Endothelial cell of umbilical vein (primary cell): ENCODE measurements around the gene RAB20. TPM values are rescaled to one million over a fixed set of nuclear protein-coding genes. Genes with fewer than 3 reads are reported as not detected.

Source experiments
- BruUV-seq: library from RNA; stranded (reverse); fragments of 400-500 nt; replicated peaks from 2 replicates; lab custom pipeline; 2021; lab: Mats Ljungman, UMichigan
- CTCF ChIA-PET: fragments of 300-600, 350-600 bp; sonication (Branson Sonifier 250); formaldehyde crosslinking; loops from one replicate; lab custom pipeline; 2021; ENCODE audit warnings: antibody characterized with exemption, inconsistent platforms; lab: Charles Lee
- POLR2A ChIA-PET: fragments of 300-600, 350-600 bp; sonication (Branson Sonifier 250); formaldehyde crosslinking; loops from one replicate; lab custom pipeline; 2021; ENCODE audit warnings: antibody characterized with exemption, inconsistent platforms; lab: Charles Lee
- DNase-seq: peaks from one replicate; pipeline ENCODE4 v3.0.0-alpha.2; 2011; ENCODE audit warnings: low read depth, low spot score
- FAIRE-seq: peaks from 2 replicates; lab custom pipeline; 2011; peaks lifted over from hg19 to GRCh38; lab: Jason Lieb, UNC
- H2AFZ ChIP-seq: 2 replicates; pipeline ENCODE4 v1.6.0; 2012; ENCODE audit warnings: low read depth, low read length, control low read depth, inconsistent platforms
- H3K27ac ChIP-seq: 2 replicates; pipeline ENCODE4 v1.5.1; 2011; ENCODE audit warnings: low read depth, mild to moderate bottlenecking, control low read depth, low read length, moderate library complexity; ENCODE audit not compliant: insufficient read depth
- H3K27me3 ChIP-seq, 2 experiments: 2 replicates each; pipeline versions ENCODE4 v1.6.0 to v1.6.1; 2011; ENCODE audit warnings: low read length in 2 of 2, mixed read lengths in 1 of 2; ENCODE audit not compliant: control insufficient read depth in 2 of 2, insufficient read depth in 2 of 2
- H3K36me3 ChIP-seq, 2 experiments: 2 replicates in 1 of 2; 3 replicates in 1 of 2; pipeline ENCODE4 v1.5.1; 2011; ENCODE audit warnings: low read length in 2 of 2, mild to moderate bottlenecking in 1 of 2, moderate library complexity in 1 of 2; ENCODE audit not compliant: control insufficient read depth in 2 of 2, insufficient read depth in 2 of 2; ENCODE audit errors: extremely low read depth in 1 of 2
- H3K4me1 ChIP-seq: 3 replicates; pipeline ENCODE4 v1.5.1; 2011; ENCODE audit warnings: mild to moderate bottlenecking, low read length; ENCODE audit not compliant: control insufficient read depth, insufficient read depth; ENCODE audit errors: extremely low read depth
- H3K4me2 ChIP-seq: 2 replicates; pipeline ENCODE4 v1.6.1; 2011; ENCODE audit warnings: low read length, control low read depth, mixed read lengths; ENCODE audit not compliant: insufficient read depth
- H3K4me3 ChIP-seq, 3 experiments: fragments of 200-600 bp in 1 of 3; sonication (generic), shearing (Covaris generic) in 1 of 3; replicated peaks in 1 of 3; 2 replicates each; pipeline ENCODE4 v1.5.1; 2011 to 2016; ENCODE audit warnings: control low read depth in 3 of 3, low read length in 3 of 3, mild to moderate bottlenecking in 2 of 3, inconsistent platforms in 1 of 3, low read depth in 1 of 3, moderate library complexity in 1 of 3; ENCODE audit not compliant: insufficient read depth in 1 of 3
- H3K79me2 ChIP-seq: 2 replicates; pipeline ENCODE4 v1.6.0; 2012; ENCODE audit warnings: low read length, inconsistent platforms; ENCODE audit not compliant: control insufficient read depth, insufficient read depth
- H3K9ac ChIP-seq: replicated peaks from 2 replicates; pipeline ENCODE3; 2011; ENCODE audit warnings: low read length, control low read depth; ENCODE audit not compliant: insufficient read depth; ENCODE audit errors: extremely low read depth
- H3K9me1 ChIP-seq: replicated peaks from 3 replicates; pipeline ENCODE4 v1.6.0; 2011; ENCODE audit warnings: mild to moderate bottlenecking, low read length; ENCODE audit not compliant: control insufficient read depth, insufficient read depth; ENCODE audit errors: extremely low read depth
- H3K9me3 ChIP-seq: replicated peaks from 2 replicates; pipeline ENCODE4 v1.5.1; 2012; ENCODE audit warnings: low read length, inconsistent platforms; ENCODE audit not compliant: control insufficient read depth, insufficient read depth
- H4K20me1 ChIP-seq: replicated peaks from 2 replicates; pipeline ENCODE3; 2011; ENCODE audit warnings: mild to moderate bottlenecking, low read length; ENCODE audit not compliant: control insufficient read depth, insufficient read depth; ENCODE audit errors: extremely low read depth
- CTCF ChIP-seq, 2 donors: IDR thresholded peaks; 1 replicate in 1 of 2; 2 replicates in 1 of 2; pipeline ENCODE4 v1.5.1; 2011; ENCODE audit warnings: low read length in 2 of 2, mild to moderate bottlenecking in 2 of 2, moderate library complexity in 2 of 2, control low read depth in 1 of 2, inconsistent platforms in 1 of 2, low read depth in 1 of 2; ENCODE audit not compliant: insufficient read depth in 1 of 2; ENCODE audit errors: extremely low read depth in 1 of 2
- EZH2 ChIP-seq: IDR thresholded peaks from 2 replicates; pipeline ENCODE4 v1.6.1; 2012; ENCODE audit warnings: borderline replicate concordance, low read depth, mild to moderate bottlenecking, moderate library complexity, low read length, inconsistent platforms; ENCODE audit not compliant: severe bottlenecking
- FOS ChIP-seq: IDR thresholded peaks from 2 replicates; pipeline ENCODE4 v1.6.1; 2011; ENCODE audit warnings: mild to moderate bottlenecking, low read length, moderate library complexity, borderline replicate concordance; ENCODE audit not compliant: insufficient read depth
- GATA2 ChIP-seq: IDR thresholded peaks from 2 replicates; pipeline ENCODE4 v1.7.0; 2011; ENCODE audit warnings: low read depth, mild to moderate bottlenecking, moderate library complexity, mixed read lengths, low read length; ENCODE audit not compliant: insufficient read length, insufficient read depth
- JUN ChIP-seq: IDR thresholded peaks from 2 replicates; pipeline ENCODE4 v1.6.1; 2011; ENCODE audit warnings: borderline replicate concordance, low read depth; ENCODE audit not compliant: insufficient read length, insufficient read depth
- MYC ChIP-seq: IDR thresholded peaks from one replicate; pipeline ENCODE4 v1.6.1; 2011; ENCODE audit warnings: mild to moderate bottlenecking, low read depth, low read length
- POLR2A ChIP-seq: IDR thresholded peaks from 2 replicates; pipeline ENCODE4 v1.6.1; 2012; ENCODE audit warnings: low read depth, mild to moderate bottlenecking, control low read depth, low read length
- POLR2AphosphoS5 ChIP-seq: IDR thresholded peaks from 2 replicates; pipeline ENCODE4 v1.6.1; 2012; ENCODE audit warnings: low read depth, mild to moderate bottlenecking, control low read depth, low read length, moderate library complexity; ENCODE audit not compliant: insufficient read depth
- dilution Hi-C: fragments of 300-500 bp; cut with MboI; formaldehyde crosslinking; loops from one replicate; pipeline ENCODE4 v1.15.0; 2019; ENCODE audit warnings: low sequenced_read_pairs; ENCODE audit not compliant: extremely low pct_ligation_motif_present
- intact Hi-C: fragments of 100-400 bp; cut with micrococcal nuclease; formaldehyde crosslinking; loops from one replicate; pipeline ENCODE4 v1.10.0; 2022
- polyA plus RNA-seq, 4 experiments: library from polyadenylated mRNA; depleted of rRNA in 3 of 4; stranded (reverse) in 3 of 4; unstranded in 1 of 4; fragments of >200 nt; gene quantifications; 2 replicates each; pipeline versions ENCODE4 v1.2.1 to v1.2.3, GENCODE V29; 2011 to 2012; ENCODE audit warnings: missing spikeins in 1 of 4
- total RNA-seq: library from RNA; stranded (reverse); gene quantifications from 2 replicates; pipeline ENCODE4 v1.2.3, GENCODE V29; 2021
- TF ChIP-seq, protein P1 (sequence below): IDR thresholded peaks from 2 replicates; pipeline ENCODE4 v1.6.1; 2011; ENCODE audit not compliant: insufficient read depth, insufficient read length

Gene RAB20
- total and polyA plus RNA-seq, 2 donors (not counting 3 experiments of a cell fraction or from before 2014, with no cell fraction given) = 1.3 to 1.7 TPM

DNA sequence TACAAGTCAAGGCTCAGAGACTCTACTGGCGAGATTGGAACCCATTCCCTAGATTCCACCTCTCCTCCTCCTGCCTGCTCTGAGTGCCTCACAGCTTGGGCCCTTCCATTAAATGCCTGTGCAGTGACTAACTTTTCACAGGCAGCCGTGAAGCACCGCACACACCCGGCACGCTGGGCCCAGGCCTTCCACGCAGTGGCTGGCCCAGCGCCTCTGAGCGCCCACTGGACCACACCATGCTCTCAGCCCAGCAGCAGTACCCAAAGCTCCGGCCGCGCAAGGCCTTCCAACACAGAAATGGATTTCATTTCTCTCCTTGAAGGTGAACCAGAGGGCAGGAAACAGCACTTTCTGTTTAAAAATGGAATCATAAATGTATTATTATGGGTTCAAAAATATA, 26.0 kb downstream of the RAB20 start:
- no peaks in the 10 kb centered on the region for H3K36me3 ChIP-seq
- POLR2A ChIA-PET = interaction anchor here (0.5 kb wide), 1 partner anchor 20 kb away, joined by 8 read pairs; no protein-coding TSS in a partner anchor
- no peak overlapping the region for H3K4me2 ChIP-seq
- no peaks in the 10 kb centered on the region for H4K20me1 ChIP-seq
- no peak overlapping the region for H3K27ac ChIP-seq
- intact Hi-C loops (no loop called here), dilution Hi-C loops (no loop called here)
- H2AFZ ChIP-seq = no peak overlapping the region
- H3K27me3 ChIP-seq = no peaks in the 10 kb centered on the region
- no peak for TF ChIP-seq FOS
- TF ChIP-seq MYC = no peak
- TF ChIP-seq GATA2 = no peak
- no peak for DNase-seq
- H3K4me1 ChIP-seq = no peaks in the 10 kb centered on the region
- no peak for FAIRE-seq
- no TSS peak for BruUV-seq
- H3K9me1 ChIP-seq = no peaks in the 10 kb centered on the region
- H3K4me3 ChIP-seq = no peak overlapping the region
- CTCF ChIA-PET = interaction anchor here (1.4 kb wide), 1 partner anchor 14 kb away, joined by 4 read pairs; no protein-coding TSS in a partner anchor
- no peak overlapping the region for H3K9ac ChIP-seq
- no peaks in the 10 kb centered on the region for H3K9me3 ChIP-seq
- no peaks in the 10 kb centered on the region for H3K79me2 ChIP-seq

DNA sequence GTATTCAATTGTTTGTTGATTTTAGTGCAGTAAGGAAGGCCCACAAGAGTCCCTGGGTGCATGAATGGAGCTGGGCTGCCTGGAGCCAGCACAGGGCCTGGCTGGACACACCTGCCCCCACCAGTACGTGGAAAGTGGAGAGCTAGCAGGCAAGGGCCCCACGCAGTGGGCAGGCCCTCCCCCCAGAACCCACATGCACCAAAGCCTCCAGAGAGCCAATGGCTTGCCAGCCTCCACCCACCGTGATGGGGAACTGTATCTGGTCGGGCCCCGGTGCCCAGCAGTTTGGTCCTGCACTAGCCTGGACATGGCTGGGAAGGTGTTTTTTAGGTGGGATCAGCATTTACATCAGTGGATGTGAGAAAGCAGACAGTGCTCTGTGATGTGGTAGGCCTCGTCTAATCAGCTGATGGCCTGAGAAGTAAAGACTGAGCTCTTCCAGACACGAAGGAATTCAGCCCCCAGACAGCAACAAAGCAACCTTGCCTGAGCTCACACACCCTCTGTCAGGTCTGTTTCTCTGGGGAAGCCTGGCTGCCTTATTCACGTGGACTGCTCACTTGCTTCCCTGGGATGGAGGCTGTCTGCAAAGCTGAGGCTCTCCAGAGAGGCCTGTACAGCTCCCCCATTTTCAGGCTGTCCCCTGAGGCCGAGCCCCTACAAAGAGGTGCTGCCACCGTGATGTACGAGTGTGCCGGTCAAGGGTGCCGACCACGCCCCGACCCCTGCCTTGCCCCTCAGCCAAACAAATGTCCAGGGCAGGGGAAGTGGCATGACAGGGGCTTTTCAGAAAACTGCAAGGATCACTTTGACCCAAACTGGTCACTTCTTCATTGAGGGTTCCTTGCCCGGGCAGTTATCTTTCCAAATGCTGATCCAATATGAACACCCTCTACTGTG, 27.5 kb downstream of the RAB20 start:
- Histone ChIP-seq H3K9me1 (no peaks in the 10 kb centered on the region), H2AFZ (no peak overlapping the region), H3K27ac (no peak overlapping the region), H3K79me2 (no peaks in the 10 kb centered on the region), H3K4me3 (no peak overlapping the region), H3K4me2 (no peak overlapping the region), H3K4me1 (no peaks in the 10 kb centered on the region), H4K20me1 (no peaks in the 10 kb centered on the region), H3K27me3 (no peaks in the 10 kb centered on the region), H3K9me3 (no peaks in the 10 kb centered on the region), H3K9ac (no peak overlapping the region), H3K36me3 (no peaks in the 10 kb centered on the region)
- TF ChIP-seq GATA2 (no peak), CTCF (IDR thresholded peaks at IDR 0.05; ENCODE audit: extremely low read depth in 1 of 2, insufficient read depth in 1 of 2, low read depth in 1 of 2, low read length in 2 of 2) (no peak), EZH2 (no peak), POLR2A (no peak), POLR2AphosphoS5 (no peak), MYC (no peak), JUN (no peak), FOS (no peak)
- TF ChIP-seq, protein P1, sequence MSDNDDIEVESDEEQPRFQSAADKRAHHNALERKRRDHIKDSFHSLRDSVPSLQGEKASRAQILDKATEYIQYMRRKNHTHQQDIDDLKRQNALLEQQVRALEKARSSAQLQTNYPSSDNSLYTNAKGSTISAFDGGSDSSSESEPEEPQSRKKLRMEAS = no peak
- BruUV-seq = no TSS peak
- ChIA-PET CTCF (interaction anchor here (1.2 kb wide), 1 partner anchor 19 kb away, joined by 3 read pairs; no protein-coding TSS in a partner anchor), POLR2A (no interaction called here)
- no peak for FAIRE-seq
- dilution Hi-C loops = no loop called here
- intact Hi-C loops = no loop called here
- no peak for DNase-seq
